Measurements from ENCODE around the gene ATP5MG. TPM values are rescaled to one million over a fixed set of nuclear protein-coding genes. Genes with fewer than 3 reads are reported as not detected.

The ATP5MG gene
- total and polyA plus RNA-seq, 2 of the 4 experiments (the other 2 are of a cell fraction): 144 to 219 TPM

GRCh38 chr11:118373871-118374270 is 27.5 kb upstream of the ATP5MG start:
- Histone ChIP-seq H3K4me1 (ENCODE audit: control insufficient read depth, insufficient read depth, low read length) (no peaks in the 10 kb centered on the region), H3K9me3 (ENCODE audit: control insufficient read depth, insufficient read depth, low read length) (no peaks in the 10 kb centered on the region), H4K8ac (ENCODE audit: low read depth in 2 of 2, low read length in 2 of 2) (no peak overlapping the region), H3K27ac (ENCODE audit: insufficient read depth, low read length) (no peak overlapping the region), H3K23ac (ENCODE audit: low read depth, low read length) (no peak overlapping the region), H2BK120ac (ENCODE audit: low read depth, low read length) (no peak overlapping the region), H2BK5ac (ENCODE audit: low read depth, low read length, poor library complexity, severe bottlenecking) (no peak overlapping the region), H3K4me2 (ENCODE audit: low read depth, low read length) (no peak overlapping the region), H3K9me1 (ENCODE audit: insufficient read depth, low read length) (no peaks in the 10 kb centered on the region), H4K20me1 (ENCODE audit: insufficient read depth, low read length) (no peaks in the 10 kb centered on the region), H3K27me3 (ENCODE audit: control insufficient read depth, insufficient read depth, low read length) (no peaks in the 10 kb centered on the region), H2BK20ac (ENCODE audit: low read depth, low read length) (no peak overlapping the region), H2BK15ac (ENCODE audit: low read depth, low read length) (no peak overlapping the region), H2AK5ac (ENCODE audit: low read depth, low read length) (no peak overlapping the region), H3K4me3 (ENCODE audit: insufficient read depth, low read depth, low read length) (no peak overlapping the region), H4K91ac (ENCODE audit: insufficient read depth, low read depth, low read length) (no peak overlapping the region), H3K14ac (replicated peaks; ENCODE audit: low read depth, low read length) (no peak overlapping the region), H3K56ac (ENCODE audit: extremely low read depth, insufficient read depth, low read length) (no peak overlapping the region), H2AK9ac (replicated peaks; ENCODE audit: low read depth, low read length, poor library complexity) (no peak overlapping the region), H3K36me3 (ENCODE audit: control insufficient read depth, insufficient read depth, low read length) (peaks cover 45% of the 10 kb centered on the region), H3K79me1 (ENCODE audit: low read depth in 1 of 2, low read length in 2 of 2) (no peaks in the 10 kb centered on the region), H3K4ac (ENCODE audit: low read depth, low read length) (no peak overlapping the region), H4K5ac (ENCODE audit: low read depth, low read length) (no peak overlapping the region), H3K18ac (ENCODE audit: low read depth, low read length) (no peak overlapping the region), H2AFZ (replicated peaks; ENCODE audit: low read length, poor library complexity) (no peak overlapping the region), H3K9ac (ENCODE audit: low read depth, low read length) (no peak overlapping the region)
- TF ChIP-seq NFE2L2 (IDR thresholded peaks at IDR 0.05; ENCODE audit: low read depth, low read length): no peak
- no peak for TF ChIP-seq SMC3 (IDR thresholded peaks at IDR 0.05; ENCODE audit: low read depth, low read length)
- TF ChIP-seq CTCF (conservative IDR thresholded peaks at IDR 0.05; ENCODE audit: low read depth, low read length): no peak
- no peak for TF ChIP-seq USF2 (IDR thresholded peaks at IDR 0.05; ENCODE audit: low read depth, low read length)
- TF ChIP-seq BHLHE40 (IDR thresholded peaks at IDR 0.05; ENCODE audit: low read depth, low read length): no peak
- no peak for TF ChIP-seq RFX5 (IDR thresholded peaks at IDR 0.05; ENCODE audit: low read depth, low read length)
- no peak for TF ChIP-seq MAZ (IDR thresholded peaks at IDR 0.05; ENCODE audit: borderline replicate concordance, low read depth, low read length)
- TF ChIP-seq CEBPB (IDR thresholded peaks at IDR 0.05; ENCODE audit: low read depth, low read length): peak; percentile 62
- DNase-seq (no peak), ATAC-seq (ENCODE audit: low read depth) (no peak)
- no TSS peak for BruUV-seq (replicated peaks)
- ChIA-PET POLR2A (ENCODE audit: unreplicated experiment) (no interaction called here), CTCF (no interaction called here)
- in situ Hi-C loops (cut with MboI; ENCODE audit: low sequenced_read_pairs) (loop anchor here (25.0 kb wide), 1 partner anchor 1012 kb away; no protein-coding TSS in a partner anchor), dilution Hi-C loops (cut with HindIII; ENCODE audit: low sequenced_read_pairs, unreplicated experiment) (no loop called here), intact Hi-C loops (cut with micrococcal nuclease) (no loop called here)
- no CpG with 5 or more reads among the region's 5 CpGs for WGBS, 2 experiments (ENCODE audit: extremely low coverage in 2 of 2, insufficient read length in 1 of 2)
